Activated B cell treated with CpG ODN at 0.5 μM for 24 hours (primary cell): ENCODE results near the gene SDHC. TPM values are rescaled to one million over a fixed set of nuclear protein-coding genes. Genes with fewer than 3 reads are reported as not detected.
"Not testable (repeated sequence)": the region's sequence is repeated elsewhere in the genome, so short reads cannot be mapped to it uniquely, and the experiment has no call there.

Source experiments
- ATAC-seq: fragments of 200-7000 bp; cut with Tn5 transposase; one replicate; pipeline ENCODE4 v1.10.0; 2021; ENCODE audit warnings: low read depth, mild to moderate bottlenecking, moderate library complexity
- CTCF ChIA-PET: fragments of 350-600 bp; sonication (Branson Sonifier 250); formaldehyde crosslinking; loops from one replicate; lab custom pipeline; 2021; ENCODE audit warnings: antibody characterized with exemption; lab: Charles Lee
- POLR2A ChIA-PET: fragments of 350-600 bp; sonication (Branson Sonifier 250); formaldehyde crosslinking; loops from one replicate; lab custom pipeline; 2021; ENCODE audit warnings: antibody characterized with exemption; lab: Charles Lee
- DNase-seq: peaks from one replicate; pipeline ENCODE4 v3.0.0; 2022
- H3K27ac Mint-ChIP-seq: one replicate; pipeline ENCODE4 v1.8.0; 2020; ENCODE audit warnings: mixed read lengths
- H3K27me3 Mint-ChIP-seq: one replicate; pipeline ENCODE4 v1.8.0; 2021; ENCODE audit warnings: mixed read lengths
- H3K36me3 Mint-ChIP-seq: one replicate; pipeline ENCODE4 v1.8.0; 2021; ENCODE audit warnings: low read depth, mixed read lengths
- H3K4me1 Mint-ChIP-seq: one replicate; pipeline ENCODE4 v1.8.0; 2021; ENCODE audit warnings: mixed read lengths
- H3K4me3 Mint-ChIP-seq: one replicate; pipeline ENCODE4 v1.8.0; 2020; ENCODE audit warnings: mild to moderate bottlenecking, mixed read lengths
- H3K9me3 Mint-ChIP-seq: one replicate; pipeline ENCODE4 v1.8.0; 2020; ENCODE audit warnings: mixed read lengths
- CTCF ChIP-seq: fragments of 200-600 bp; IDR thresholded peaks from one replicate; pipeline ENCODE4 v1.8.0; 2022; ENCODE audit warnings: antibody characterized with exemption, mild to moderate bottlenecking
- intact Hi-C: fragments of 100-400 bp; cut with micrococcal nuclease; formaldehyde crosslinking; loops from one replicate; pipeline ENCODE4 v1.15.1; 2024
- total RNA-seq: library from RNA; stranded (reverse); gene quantifications from 2 replicates; pipeline ENCODE4 v1.2.3, GENCODE V29; 2022

Gene SDHC
- total RNA-seq, 1 donor from 2014 or later: 160 TPM

- Mint-ChIP-seq H3K27ac (peak overlapping the region; percentile 99), H3K4me3 (peak overlapping the region; percentile 95), H3K9me3 (no peaks in the 10 kb centered on the region), H3K4me1 (peaks cover 30% of the 10 kb centered on the region), H3K27me3 (no peaks in the 10 kb centered on the region), H3K36me3 (peaks cover 18% of the 10 kb centered on the region)
- POLR2A ChIA-PET: no interaction called here
- TF ChIP-seq CTCF: no peak
- CTCF ChIA-PET: no interaction called here
- DNase-seq: no peak
- peak; percentile 18 for ATAC-seq
- intact Hi-C loops: loop anchor here (1.0 to 10.0 kb wide), 9 partner anchors 23 to 1304 kb away; partner anchors contain the start of genes ATF6, CD48, IGSF8 and USF1
Observed at GRCh38 chr1:161398900-161399256, 84.7 kb downstream of the SDHC start.

- peak; percentile 81 for ATAC-seq
- POLR2A ChIA-PET: interaction anchor here (1.0 to 1.9 kb wide), 11 partner anchors 9 to 1138 kb away, joined by 3 to 14 read pairs (median 3); partner anchors contain the start of genes ARHGAP30, B4GALT3, DCAF8 and FCRLA
- peaks cover 30% of the 10 kb centered on the region for H3K4me1 Mint-ChIP-seq
Observed at GRCh38 chr1:161399257-161399998, 85.2 kb downstream of the SDHC start.

GRCh38 chr1:161402446-161402845, 88.3 kb downstream of the SDHC start:
- DNase-seq (no peak), ATAC-seq (no peak)
- ChIA-PET POLR2A (no interaction called here), CTCF (interaction anchor here (0.8 kb wide), 1 partner anchor 177 kb away, joined by 3 read pairs; the partner anchor contains the start of gene TOMM40L)
- TF ChIP-seq CTCF: no peak
- H3K36me3 Mint-ChIP-seq: peaks cover 20% of the 10 kb centered on the region
- no peaks in the 10 kb centered on the region for H3K9me3 Mint-ChIP-seq
- intact Hi-C loops: no loop called here
- H3K27me3 Mint-ChIP-seq: no peaks in the 10 kb centered on the region
- H3K4me3 Mint-ChIP-seq: no peak overlapping the region
- peaks cover 27% of the 10 kb centered on the region for H3K4me1 Mint-ChIP-seq
- H3K27ac Mint-ChIP-seq: no peak overlapping the region

More at GRCh38 chr1:161399257-161399998, 85.2 kb downstream of the SDHC start:
- peak overlapping the region; percentile 95 for H3K4me3 Mint-ChIP-seq
- no peaks in the 10 kb centered on the region for H3K27me3 Mint-ChIP-seq
- DNase-seq: peak; percentile 93
- H3K9me3 Mint-ChIP-seq: no peaks in the 10 kb centered on the region
- H3K36me3 Mint-ChIP-seq: peaks cover 20% of the 10 kb centered on the region
- TF ChIP-seq CTCF: no peak
- CTCF ChIA-PET: interaction anchor here (1.0 to 1.1 kb wide), 3 partner anchors 9 to 41 kb away, joined by 3 to 6 read pairs (median 4); no protein-coding TSS in a partner anchor
- peak overlapping the region; percentile 99 for H3K27ac Mint-ChIP-seq
- intact Hi-C loops: loop anchor here (1.0 to 10.0 kb wide), 9 partner anchors 23 to 1305 kb away; partner anchors contain the start of genes ATF6, CD48, IGSF8 and USF1

- intact Hi-C loops: no loop called here
- no peaks in the 10 kb centered on the region for H3K27me3 Mint-ChIP-seq
Observed at GRCh38 chr1:161404051-161404597, 89.9 kb downstream of the SDHC start.

GRCh38 chr1:161406551-161406950, 92.4 kb downstream of the SDHC start:
- DNase-seq, ATAC-seq, H3K36me3 Mint-ChIP-seq, POLR2A ChIA-PET, H3K9me3 Mint-ChIP-seq, H3K27me3 Mint-ChIP-seq, CTCF ChIA-PET, intact Hi-C loops, H3K4me3 Mint-ChIP-seq, H3K27ac Mint-ChIP-seq: not testable (repeated sequence)
- H3K4me1 Mint-ChIP-seq: peaks cover 18% of the 10 kb centered on the region

More at GRCh38 chr1:161404051-161404597, 89.9 kb downstream of the SDHC start:
- TF ChIP-seq CTCF: no peak
- no peaks in the 10 kb centered on the region for H3K9me3 Mint-ChIP-seq
- ATAC-seq: no peak
- H3K36me3 Mint-ChIP-seq: peaks cover 16% of the 10 kb centered on the region
- CTCF ChIA-PET: no interaction called here
- no peak overlapping the region for H3K27ac Mint-ChIP-seq
- H3K4me3 Mint-ChIP-seq: no peak overlapping the region
- DNase-seq: no peak
- POLR2A ChIA-PET: no interaction called here
- H3K4me1 Mint-ChIP-seq: peaks cover 22% of the 10 kb centered on the region
